Fibroblast of peridontal ligament (primary cell): ENCODE measurements around the gene VASH2.

Source experiments
- DNase-seq: peaks from one replicate; pipeline ENCODE4 v3.0.0-alpha.2; 2010; ENCODE audit errors: extremely low read depth

VASH2 gene

DNA sequence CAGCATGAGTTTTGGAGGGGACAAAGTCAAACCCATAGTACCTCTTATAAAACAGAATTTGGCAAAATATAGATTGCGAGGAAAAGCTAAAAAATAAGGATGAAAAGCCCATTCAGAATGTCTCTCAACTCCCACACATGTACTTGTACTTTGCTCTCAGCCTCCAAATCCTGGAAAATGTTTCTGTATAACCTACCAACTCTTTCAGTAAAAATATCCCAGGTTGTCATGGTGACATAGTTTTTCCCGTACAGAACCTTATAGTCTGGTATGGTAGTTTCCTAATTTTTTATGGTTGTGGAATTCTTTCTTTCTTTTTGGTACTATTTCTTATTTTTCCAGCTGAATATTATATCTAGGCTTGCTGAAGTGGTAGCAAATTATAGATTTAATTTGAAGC, 85.2 kb downstream of the VASH2 start:
- no peak for DNase-seq
